BJ (cell line): Measurements from ENCODE around the gene LRRC46. TPM values are rescaled to one million over a fixed set of nuclear protein-coding genes. Genes with fewer than 3 reads are reported as not detected.

Source experiments
- CTCF ChIA-PET: fragments of 350-600 bp; formaldehyde crosslinking; extraction: SDS; loops from one replicate; lab custom pipeline; 2021; ENCODE audit warnings: antibody characterized with exemption, inconsistent platforms; lab: Yijun Ruan, JAX
- POLR2A ChIA-PET: fragments of 300-600 bp; sonication (Branson Sonifier 250); formaldehyde crosslinking; extraction: SDS; loops from one replicate; lab custom pipeline; 2021; ENCODE audit warnings: antibody characterized with exemption; lab: Charles Lee
- DNase-seq: peaks from one replicate; pipeline ENCODE4 v3.0.0-alpha.2; 2011; ENCODE audit warnings: low read depth
- H3K27me3 ChIP-seq: 2 replicates; pipeline ENCODE4 v1.6.0; 2011; ENCODE audit warnings: low read length; ENCODE audit not compliant: control insufficient read depth, insufficient read depth
- H3K36me3 ChIP-seq: 2 replicates; pipeline ENCODE4 v1.5.1; 2011; ENCODE audit warnings: low read length; ENCODE audit not compliant: control insufficient read depth, insufficient read depth
- H3K4me3 ChIP-seq: 2 replicates; pipeline ENCODE4 v1.5.1; 2011; ENCODE audit warnings: low read depth, mild to moderate bottlenecking, control low read depth, low read length
- CTCF ChIP-seq: IDR thresholded peaks from 2 replicates; pipeline ENCODE4 v1.5.1; 2011; ENCODE audit warnings: low read depth, mild to moderate bottlenecking, control low read depth, inconsistent platforms, low read length, moderate library complexity; ENCODE audit not compliant: insufficient read depth
- polyA plus RNA-seq: library from polyadenylated mRNA; depleted of rRNA; stranded (reverse); fragments of >200 nt; gene quantifications from 2 replicates; pipeline ENCODE4 v1.2.3, GENCODE V29; 2011

Gene LRRC46
- polyA plus RNA-seq, 1 experiment, result 0.58 TPM

- Histone ChIP-seq H3K4me3 (no peak overlapping the region), H3K36me3 (no peaks in the 10 kb centered on the region), H3K27me3 (peaks cover 15% of the 10 kb centered on the region)
- ChIA-PET POLR2A (no interaction called here), CTCF (interaction anchor here (0.6 to 4.1 kb wide), 11 partner anchors 9 to 136 kb away, joined by 3 to 23 read pairs (median 5); partner anchors contain the start of gene OSBPL7)
- no peak for DNase-seq
- TF ChIP-seq CTCF, result no peak
These were observed 29.6 kb upstream of the LRRC46 start for GRCh38 chr17:47801906-47802305.

GRCh38 chr17:47802341-47803022 lies 29.0 kb upstream of the LRRC46 start:
- TF ChIP-seq CTCF, result peak; percentile 73
- H3K27me3 ChIP-seq, result peaks cover 15% of the 10 kb centered on the region
- DNase-seq, result no peak
- no peaks in the 10 kb centered on the region for H3K36me3 ChIP-seq
- POLR2A ChIA-PET, result no interaction called here
- H3K4me3 ChIP-seq, result no peak overlapping the region
- CTCF ChIA-PET, result interaction anchor here (0.6 to 4.1 kb wide), 11 partner anchors 9 to 136 kb away, joined by 3 to 23 read pairs (median 5); partner anchors contain the start of gene OSBPL7

- POLR2A ChIA-PET, result no interaction called here
- TF ChIP-seq CTCF, result no peak
- peaks cover 5% of the 10 kb centered on the region for H3K36me3 ChIP-seq
- CTCF ChIA-PET, result interaction anchor here (1.0 to 4.1 kb wide), 3 partner anchors 10 to 64 kb away, joined by 4 to 23 read pairs (median 6); partner anchors contain the start of gene OSBPL7
- no peak overlapping the region for H3K4me3 ChIP-seq
- no peak for DNase-seq
- H3K27me3 ChIP-seq, result peaks cover 15% of the 10 kb centered on the region
These were observed 28.3 kb upstream of the LRRC46 start for GRCh38 chr17:47803201-47803600.

- CTCF ChIA-PET, result interaction anchor here (4.1 kb wide), 1 partner anchor 11 kb away, joined by 23 read pairs; no protein-coding TSS in a partner anchor
- TF ChIP-seq CTCF, result no peak
- no peak overlapping the region for H3K4me3 ChIP-seq
- peaks cover 15% of the 10 kb centered on the region for H3K27me3 ChIP-seq
- DNase-seq, result no peak
- POLR2A ChIA-PET, result no interaction called here
- peaks cover 10% of the 10 kb centered on the region for H3K36me3 ChIP-seq
These were observed 27.7 kb upstream of the LRRC46 start for GRCh38 chr17:47803751-47804150.

GRCh38 chr17:47804461-47804860 lies 27.0 kb upstream of the LRRC46 start:
- peaks cover 15% of the 10 kb centered on the region for H3K27me3 ChIP-seq
- no peak overlapping the region for H3K4me3 ChIP-seq
- CTCF ChIA-PET, result interaction anchor here (1.2 to 4.1 kb wide), 3 partner anchors 11 to 17 kb away, joined by 3 to 23 read pairs (median 6); partner anchors contain the start of gene OSBPL7
- POLR2A ChIA-PET, result no interaction called here
- peaks cover 16% of the 10 kb centered on the region for H3K36me3 ChIP-seq
- no peak for TF ChIP-seq CTCF
- DNase-seq, result no peak
